ENCODE data around the gene OR10H3.
"Not testable (repeated sequence)": the region's sequence is repeated elsewhere in the genome, so short reads cannot be mapped to it uniquely, and the experiment has no call there.

The OR10H3 gene

GRCh38 chr19:15779756-15780476, 42.1 kb downstream of the OR10H3 start:
- DNase-seq: no peak

GRCh38 chr19:15780610-15781418, 43.0 kb downstream of the OR10H3 start:
- DNase-seq: no peak

- DNase-seq: no peak
Measured at GRCh38 chr19:15781661-15782060, 43.9 kb downstream of the OR10H3 start.

- DNase-seq: no peak
Measured at GRCh38 chr19:15782211-15782610, 44.4 kb downstream of the OR10H3 start.

GRCh38 chr19:15782896-15783295, 45.1 kb downstream of the OR10H3 start:
- DNase-seq: not testable (repeated sequence)

- no peak for DNase-seq
Measured at GRCh38 chr19:15787611-15788155, 49.9 kb downstream of the OR10H3 start, which contains the start of gene OR10H5. TSS of gene OR10H5 (plus strand) at chr19:15787661. CDS start at chr19:15794049, 6,388 bp downstream.

- DNase-seq: no peak
Measured at GRCh38 chr19:15788594-15789270, 50.9 kb downstream of the OR10H3 start.

GRCh38 chr19:15790096-15790495, 52.3 kb downstream of the OR10H3 start:
- no peak for DNase-seq

Measured in NCI-H82 (cell line).